CD4-positive, alpha-beta memory T cell (primary cell): Measurements from ENCODE around the gene NOTCH2. TPM values are rescaled to one million over a fixed set of nuclear protein-coding genes. Genes with fewer than 3 reads are reported as not detected.
"Not testable (repeated sequence)": the region's sequence is repeated elsewhere in the genome, so short reads cannot be mapped to it uniquely, and the experiment has no call there.

Experiments
- CTCF ChIA-PET: fragments of 350-600 bp; sonication (Branson Sonifier 250); formaldehyde crosslinking; loops from one replicate; lab custom pipeline; 2021; ENCODE audit warnings: inconsistent platforms; ENCODE audit not compliant: partially characterized antibody; lab: Charles Lee
- POLR2A ChIA-PET: fragments of 350-600 bp; sonication (Branson Sonifier 250); formaldehyde crosslinking; loops from one replicate; lab custom pipeline; 2021; ENCODE audit not compliant: partially characterized antibody; lab: Charles Lee
- DNase-seq, 5 donors: peaks; one replicate each; pipeline versions ENCODE4 v3.0.0 to v3.0.0-alpha.2; 2020 to 2022; ENCODE audit warnings: mixed read lengths in 1 of 5
- H3K27ac ChIP-seq: one replicate; pipeline ENCODE4 v1.7.0; 2013; ENCODE audit warnings: low read depth, low read length
- H3K27me3 ChIP-seq: 2 replicates; pipeline ENCODE4 v1.7.0; 2013; ENCODE audit warnings: mild to moderate bottlenecking, low read length, moderate library complexity; ENCODE audit not compliant: insufficient read depth
- H3K36me3 ChIP-seq: 2 replicates; pipeline ENCODE4 v1.7.0; 2013; ENCODE audit warnings: mild to moderate bottlenecking, low read length, moderate library complexity; ENCODE audit not compliant: insufficient read depth
- H3K4me1 ChIP-seq: 2 replicates; pipeline ENCODE4 v1.7.0; 2013; ENCODE audit warnings: mild to moderate bottlenecking, low read length, moderate library complexity; ENCODE audit not compliant: insufficient read depth
- H3K4me3 ChIP-seq, 2 donors: one replicate each; pipeline ENCODE4 v1.7.0; 2013; ENCODE audit warnings: low read length in 2 of 2, mild to moderate bottlenecking in 1 of 2
- H3K9me3 ChIP-seq, 2 donors: one replicate each; pipeline ENCODE4 v1.7.0; 2013; ENCODE audit warnings: low read length in 2 of 2, control low read depth in 1 of 2; ENCODE audit not compliant: control insufficient read depth in 1 of 2
- H3K27ac Mint-ChIP-seq, 7 donors: one replicate each; pipeline ENCODE4 v1.8.0; 2020 to 2021; ENCODE audit warnings: mixed read lengths in 7 of 7, mild to moderate bottlenecking in 6 of 7, inconsistent platforms in 3 of 7, moderate library complexity in 3 of 7
- H3K27me3 Mint-ChIP-seq, 2 donors: one replicate each; pipeline ENCODE4 v1.8.0; 2020 to 2021; ENCODE audit warnings: mixed read lengths in 2 of 2
- H3K36me3 Mint-ChIP-seq, 2 donors: one replicate each; pipeline ENCODE4 v1.8.0; 2020 to 2021; ENCODE audit warnings: mixed read lengths in 2 of 2, inconsistent platforms in 1 of 2, mild to moderate bottlenecking in 1 of 2
- H3K4me1 Mint-ChIP-seq, 4 donors: one replicate each; pipeline ENCODE4 v1.8.0; 2020 to 2021; ENCODE audit warnings: mixed read lengths in 4 of 4, mild to moderate bottlenecking in 1 of 4
- H3K4me3 Mint-ChIP-seq, 8 donors: one replicate each; pipeline ENCODE4 v1.8.0; 2020 to 2021; ENCODE audit warnings: mixed read lengths in 8 of 8, mild to moderate bottlenecking in 7 of 8, moderate library complexity in 6 of 8, inconsistent platforms in 3 of 8
- H3K9me3 Mint-ChIP-seq, 8 donors: one replicate each; pipeline ENCODE4 v1.8.0; 2020 to 2021; ENCODE audit warnings: mixed read lengths in 8 of 8, mild to moderate bottlenecking in 5 of 8, inconsistent platforms in 3 of 8, moderate library complexity in 1 of 8
- intact Hi-C: fragments of 100-400 bp; cut with micrococcal nuclease; formaldehyde crosslinking; loops from one replicate; pipeline ENCODE4 v1.15.1; 2023
- polyA plus RNA-seq, 2 donors: library from polyadenylated mRNA; unstranded; fragments of 300-500 nt; fragmentation: Illumina TruSeq; gene quantifications; one replicate each; pipeline ENCODE4 v1.2.3, GENCODE V29; 2021
- total RNA-seq, 2 experiments: library from RNA; stranded (reverse); gene quantifications; one replicate each; pipeline ENCODE4 v1.2.3, GENCODE V29; 2021

The NOTCH2 gene
- total and polyA plus RNA-seq, 4 experiments from 2014 or later, result 11.1 to 61.3 (median 43.3) TPM

DNA sequence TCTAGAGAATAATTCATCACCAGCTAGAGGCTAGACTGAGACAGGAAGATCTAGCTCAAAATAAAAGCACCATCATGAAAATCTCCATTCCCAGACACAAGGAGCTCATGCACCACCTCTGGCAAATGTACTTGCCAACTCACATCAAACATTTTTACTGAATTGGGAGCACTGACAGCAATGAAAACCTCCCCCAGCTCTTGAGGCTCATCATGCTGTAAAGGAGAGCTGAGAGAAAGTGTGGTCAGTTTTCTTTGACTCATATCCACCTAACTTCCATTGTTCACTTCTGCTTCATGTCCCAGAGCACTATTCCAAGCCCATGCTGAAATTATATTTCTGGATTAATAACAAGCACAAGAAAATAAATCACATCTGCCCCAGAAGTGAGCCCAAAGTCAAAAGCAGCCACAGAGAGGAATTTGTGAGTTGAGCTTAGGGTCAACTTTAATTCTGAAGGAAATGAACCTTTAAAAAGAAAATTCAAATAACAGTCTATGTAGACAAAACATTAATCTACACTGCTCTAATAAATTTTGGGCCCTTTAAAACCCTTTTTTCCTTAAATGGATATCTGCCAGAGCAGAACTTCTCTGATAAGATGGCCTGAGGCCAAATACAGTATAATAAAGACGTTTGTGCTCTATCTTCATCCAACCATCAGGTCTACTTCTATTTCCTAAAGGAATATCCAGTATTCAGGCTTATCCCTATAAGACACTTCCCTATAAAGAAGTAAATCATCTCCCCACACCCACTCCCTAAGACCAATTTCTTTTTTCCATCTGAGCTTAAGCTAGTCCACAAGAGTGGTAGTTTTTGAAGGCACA lies 87.3 kb downstream of the NOTCH2 start:
- Histone ChIP-seq H3K36me3 (no peaks in the 10 kb centered on the region), H3K4me3 (no peak overlapping the region), H3K27me3 (no peaks in the 10 kb centered on the region), H3K27ac (no peak overlapping the region), H3K4me1 (peaks cover 3% of the 10 kb centered on the region), H3K9me3 (no peaks in the 10 kb centered on the region)
- no peak overlapping the region for H3K27ac Mint-ChIP-seq
- ChIA-PET CTCF (interaction anchor here (1.4 kb wide), 1 partner anchor 15 kb away, joined by 4 read pairs; no protein-coding TSS in a partner anchor), POLR2A (no interaction called here)
- no peaks in the 10 kb centered on the region for H3K27me3 Mint-ChIP-seq
- H3K9me3 Mint-ChIP-seq, result no peaks in the 10 kb centered on the region
- no peak overlapping the region for H3K4me3 Mint-ChIP-seq
- peaks cover 9 to 29% (median 17%) of the 10 kb centered on the region in 4 donors for H3K4me1 Mint-ChIP-seq
- intact Hi-C loops, result no loop called here
- DNase-seq, result no peak
- peaks cover 35 to 36% of the 10 kb centered on the region in 2 donors for H3K36me3 Mint-ChIP-seq

DNA sequence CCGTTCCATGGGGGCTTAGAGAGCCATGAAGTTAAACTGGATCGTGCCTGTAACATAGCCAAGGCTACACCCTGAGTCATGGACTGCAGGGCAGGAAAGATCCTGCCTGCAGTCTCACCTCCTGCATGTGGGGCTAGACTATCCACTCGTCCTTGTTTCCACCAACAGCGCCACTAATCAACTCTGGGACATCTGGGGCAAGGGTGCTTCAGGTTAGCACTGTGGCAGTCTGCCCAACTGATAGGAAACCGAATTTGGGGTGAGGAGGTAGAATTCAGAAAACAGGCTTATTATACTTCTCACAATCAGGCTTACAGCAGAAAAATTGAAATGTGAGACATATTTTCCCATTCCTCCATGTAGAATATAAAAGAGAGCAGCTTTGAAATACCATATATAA lies 88.0 kb downstream of the NOTCH2 start:
- no peaks in the 10 kb centered on the region for H3K27me3 ChIP-seq
- H3K4me1 Mint-ChIP-seq, result peaks cover 7 to 25% (median 13%) of the 10 kb centered on the region in 4 donors
- H3K4me1 ChIP-seq, result no peaks in the 10 kb centered on the region
- H3K27ac Mint-ChIP-seq, result no peak overlapping the region
- no peaks in the 10 kb centered on the region for H3K9me3 ChIP-seq
- peaks cover 33 to 34% of the 10 kb centered on the region in 2 donors for H3K36me3 Mint-ChIP-seq
- H3K9me3 Mint-ChIP-seq, result no peaks in the 10 kb centered on the region
- intact Hi-C loops, result no loop called here
- CTCF ChIA-PET, result no interaction called here
- H3K4me3 Mint-ChIP-seq, result no peak overlapping the region
- DNase-seq, result no peak
- no peaks in the 10 kb centered on the region for H3K27me3 Mint-ChIP-seq
- POLR2A ChIA-PET, result no interaction called here
- no peak overlapping the region for H3K4me3 ChIP-seq
- no peak overlapping the region for H3K27ac ChIP-seq
- H3K36me3 ChIP-seq, result no peaks in the 10 kb centered on the region

DNA sequence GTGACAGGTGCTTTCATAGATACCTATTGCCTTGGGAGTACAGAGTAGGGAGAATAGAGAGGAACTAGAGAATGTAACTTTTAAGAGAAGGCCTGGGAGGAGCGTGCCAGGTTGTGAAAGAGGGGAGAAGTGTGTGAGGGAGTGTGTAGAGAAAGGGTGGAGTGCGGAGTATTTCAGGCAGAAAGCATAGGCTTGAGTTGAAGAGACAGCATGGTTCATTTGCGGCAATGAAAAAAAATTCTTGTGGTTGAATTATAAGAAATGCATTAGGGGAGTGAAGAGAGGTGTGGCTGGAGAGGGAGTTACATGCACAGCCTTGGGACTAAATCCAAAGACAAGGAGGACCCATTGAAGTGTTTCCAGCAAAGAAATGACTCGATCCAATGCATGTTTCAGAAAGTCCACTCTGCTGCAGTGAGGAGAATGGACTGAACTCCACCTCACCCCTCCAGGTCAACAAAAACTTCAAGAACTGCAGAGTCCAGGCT lies 91.4 kb downstream of the NOTCH2 start:
- POLR2A ChIA-PET, result no interaction called here
- peak overlapping the region in 2 of 7 donors; percentile 0 to 8 for H3K27ac Mint-ChIP-seq
- no peak for DNase-seq
- Histone ChIP-seq H3K27me3 (no peaks in the 10 kb centered on the region), H3K36me3 (no peaks in the 10 kb centered on the region), H3K4me1 (no peaks in the 10 kb centered on the region), H3K4me3 (no peak overlapping the region), H3K9me3 (no peaks in the 10 kb centered on the region), H3K27ac (no peak overlapping the region)
- CTCF ChIA-PET, result no interaction called here
- H3K27me3 Mint-ChIP-seq, result no peaks in the 10 kb centered on the region
- intact Hi-C loops, result no loop called here
- H3K4me3 Mint-ChIP-seq, result no peak overlapping the region
- H3K4me1 Mint-ChIP-seq, result peaks cover 4 to 14% (median 9%) of the 10 kb centered on the region in 4 donors
- H3K36me3 Mint-ChIP-seq, result peaks cover 32% of the 10 kb centered on the region in 2 donors
- no peaks in the 10 kb centered on the region for H3K9me3 Mint-ChIP-seq

DNA sequence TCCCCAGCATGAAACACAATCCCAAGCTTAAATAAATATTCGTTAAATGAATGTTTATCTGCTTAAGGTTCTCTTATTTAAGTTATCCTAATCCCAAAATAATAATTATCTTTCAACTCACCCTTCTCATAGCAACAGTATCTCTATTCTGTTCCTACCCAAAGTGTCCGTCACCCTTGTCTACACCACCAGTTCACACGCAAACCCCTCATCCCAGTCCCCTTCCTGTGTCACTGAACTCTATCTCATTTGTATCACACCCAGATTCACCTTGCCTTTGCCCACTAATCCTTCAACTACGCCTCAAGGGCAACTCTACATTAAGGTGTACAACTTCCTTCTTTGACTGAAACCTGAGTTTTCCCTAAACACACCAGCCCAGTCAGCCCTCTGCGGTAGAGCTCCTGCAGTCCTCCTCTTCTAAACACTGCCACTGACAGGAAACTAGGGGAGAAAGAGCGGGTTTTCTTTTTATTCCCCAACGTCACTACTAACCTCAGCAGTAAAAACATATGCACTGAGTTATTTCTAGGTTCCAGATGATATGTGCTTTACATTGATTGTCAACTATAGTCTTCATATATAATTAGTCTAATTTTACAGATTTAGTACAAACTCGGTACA lies 92.2 kb downstream of the NOTCH2 start:
- CTCF ChIA-PET, H3K27me3 Mint-ChIP-seq, H3K4me3 Mint-ChIP-seq, POLR2A ChIA-PET, intact Hi-C loops, H3K4me3 ChIP-seq, H3K27ac ChIP-seq, H3K36me3 ChIP-seq, H3K9me3 Mint-ChIP-seq, DNase-seq, H3K9me3 ChIP-seq, H3K27me3 ChIP-seq, H3K4me1 ChIP-seq: not testable (repeated sequence)
- H3K4me1 Mint-ChIP-seq, result peaks cover 4 to 14% (median 10%) of the 10 kb centered on the region in 4 donors
- H3K36me3 Mint-ChIP-seq, result peaks cover 32 to 33% of the 10 kb centered on the region in 2 donors
- peak overlapping the region in 2 of 7 donors; percentile 15 to 33 for H3K27ac Mint-ChIP-seq

DNA sequence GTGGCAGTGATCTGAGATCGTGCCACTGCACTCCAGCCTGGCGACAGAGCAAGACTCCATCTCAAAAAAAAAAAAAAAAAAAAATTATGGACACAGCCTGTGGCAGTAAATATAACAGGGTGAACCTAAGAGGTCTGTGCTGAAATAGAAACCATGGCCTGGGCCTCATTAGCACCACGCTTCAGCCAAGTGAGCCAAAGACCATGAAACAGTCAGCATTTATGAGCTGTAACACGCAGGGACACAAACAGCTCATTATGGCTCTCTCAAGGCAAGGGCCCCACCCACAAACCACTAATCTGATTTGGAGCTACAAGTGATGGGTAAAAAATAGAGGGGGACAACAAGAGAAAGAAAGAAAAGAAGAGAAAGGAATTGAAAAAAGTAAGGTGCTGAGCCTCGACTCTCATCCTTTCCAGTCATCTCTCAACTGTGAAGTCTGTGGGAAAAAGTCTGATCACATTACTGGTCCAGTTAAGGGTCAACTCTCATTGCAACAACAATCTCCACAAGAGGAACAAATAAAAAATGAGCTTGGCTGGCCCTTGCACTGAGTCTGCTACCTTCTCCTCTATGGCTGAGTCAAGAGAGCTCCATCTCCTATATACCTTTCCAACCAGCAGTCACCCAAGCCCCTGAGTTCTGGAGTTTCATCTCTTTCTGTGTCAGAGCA lies 93.7 kb downstream of the NOTCH2 start:
- CTCF ChIA-PET, POLR2A ChIA-PET, intact Hi-C loops, H3K27me3 Mint-ChIP-seq, H3K4me3 ChIP-seq, H3K9me3 ChIP-seq, DNase-seq, H3K36me3 ChIP-seq, H3K4me1 ChIP-seq, H3K27me3 ChIP-seq, H3K9me3 Mint-ChIP-seq, H3K4me3 Mint-ChIP-seq, H3K27ac ChIP-seq: not testable (repeated sequence)
- peaks cover 4 to 14% (median 9%) of the 10 kb centered on the region in 4 donors for H3K4me1 Mint-ChIP-seq
- peak overlapping the region in 1 of 7 donors; percentile 34 for H3K27ac Mint-ChIP-seq
- H3K36me3 Mint-ChIP-seq, result peaks cover 44% of the 10 kb centered on the region in 2 donors

DNA sequence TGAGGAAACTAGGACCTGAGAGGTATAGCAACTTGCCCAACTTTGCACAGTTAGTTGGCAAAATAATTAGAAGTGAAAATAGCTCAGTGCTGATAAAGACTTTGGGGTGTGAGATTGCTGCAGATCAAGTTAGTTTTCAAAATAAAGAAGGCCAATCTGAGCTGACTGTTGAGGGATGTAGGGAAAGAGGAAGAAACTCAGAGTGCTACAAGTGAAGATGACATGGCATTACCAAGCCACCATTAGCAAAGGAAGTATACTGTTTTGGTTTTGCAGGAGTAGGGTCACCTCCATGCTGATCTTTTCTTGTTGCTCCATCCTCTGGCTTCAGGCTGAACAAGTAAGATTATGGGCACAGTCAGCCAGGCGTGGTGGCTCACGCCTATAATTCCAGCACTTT lies 94.5 kb downstream of the NOTCH2 start:
- CTCF ChIA-PET, result interaction anchor here (1.0 kb wide), 1 partner anchor 11 kb away, joined by 3 read pairs; no protein-coding TSS in a partner anchor
- no peak overlapping the region for H3K27ac ChIP-seq
- H3K27me3 ChIP-seq, result no peaks in the 10 kb centered on the region
- H3K4me3 ChIP-seq, result no peak overlapping the region
- no peak for DNase-seq
- POLR2A ChIA-PET, result no interaction called here
- Mint-ChIP-seq H3K27me3 (no peaks in the 10 kb centered on the region), H3K4me1 (peaks cover 4 to 14% (median 9%) of the 10 kb centered on the region in 4 donors), H3K9me3 (no peaks in the 10 kb centered on the region), H3K27ac (peak overlapping the region in 1 of 7 donors; percentile 25), H3K36me3 (peaks cover 49 to 51% of the 10 kb centered on the region in 2 donors), H3K4me3 (no peak overlapping the region)
- H3K9me3 ChIP-seq, result no peaks in the 10 kb centered on the region
- intact Hi-C loops, result no loop called here
- H3K36me3 ChIP-seq, result no peaks in the 10 kb centered on the region
- H3K4me1 ChIP-seq, result no peaks in the 10 kb centered on the region

DNA sequence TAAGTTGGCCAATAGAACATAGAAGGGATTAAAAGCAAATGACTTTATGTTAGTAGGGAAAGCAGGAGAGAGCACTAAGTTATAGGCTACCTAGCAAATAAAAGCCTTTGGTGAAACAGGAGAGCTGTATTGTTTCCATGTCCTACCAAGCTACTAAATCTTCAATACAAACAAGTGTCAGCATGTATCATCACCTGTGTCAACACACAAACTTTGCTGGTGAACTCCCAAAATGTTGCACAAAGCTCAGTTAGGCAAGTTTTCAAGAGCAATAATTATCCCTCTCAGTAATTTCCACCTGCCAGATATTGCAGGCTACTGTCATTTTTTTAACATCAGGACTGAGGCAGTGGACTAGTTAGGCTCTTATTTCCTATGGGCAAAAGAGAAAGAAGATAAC lies 95.4 kb downstream of the NOTCH2 start:
- intact Hi-C loops, result no loop called here
- no peak for DNase-seq
- Mint-ChIP-seq H3K4me1 (peaks cover 4 to 14% (median 8%) of the 10 kb centered on the region in 4 donors), H3K27me3 (no peaks in the 10 kb centered on the region), H3K9me3 (no peaks in the 10 kb centered on the region), H3K36me3 (peaks cover 52 to 57% of the 10 kb centered on the region in 2 donors), H3K4me3 (no peak overlapping the region), H3K27ac (peak overlapping the region in 2 of 7 donors; percentile 15 to 39)
- H3K36me3 ChIP-seq, result no peaks in the 10 kb centered on the region
- CTCF ChIA-PET, result interaction anchor here (1.0 to 1.1 kb wide), 2 partner anchors 10 to 11 kb away, joined by 3 read pairs; no protein-coding TSS in a partner anchor
- POLR2A ChIA-PET, result no interaction called here
- H3K27ac ChIP-seq, result no peak overlapping the region
- H3K9me3 ChIP-seq, result no peaks in the 10 kb centered on the region
- no peak overlapping the region for H3K4me3 ChIP-seq
- no peaks in the 10 kb centered on the region for H3K4me1 ChIP-seq
- H3K27me3 ChIP-seq, result no peaks in the 10 kb centered on the region
